Spleen (tissue), 7 donors: ENCODE results near the gene HAGH.

Source experiments
- CTCF ChIP-seq, 11 experiments: fragments of 200-600 bp in 7 of 11; fragments of 450-650 bp in 4 of 11; sonication (generic) in 4 of 11; IDR thresholded peaks in 8 of 11; conservative IDR thresholded peaks in 3 of 11; 1 replicate in 7 of 11; 2 replicates in 4 of 11; pipeline versions ENCODE4 v1.4.0 to v1.8.0; 2016 to 2021; ENCODE audit warnings: antibody characterized with exemption in 11 of 11, inconsistent platforms in 4 of 11, mild to moderate bottlenecking in 1 of 11
- POLR2A ChIP-seq, 3 donors: fragments of 450-650 bp; IDR thresholded peaks; one replicate each; pipeline ENCODE4 v1.5.1; 2017; ENCODE audit warnings: antibody characterized with exemption in 3 of 3, mild to moderate bottlenecking in 1 of 3
- POLR2AphosphoS5 ChIP-seq, 3 donors: sonication (generic); formaldehyde crosslinking; IDR thresholded peaks; one replicate each; pipeline ENCODE4 v1.5.1; 2017; ENCODE audit warnings: antibody characterized with exemption in 3 of 3
- donor health status: DM: no; HTN: no; CAD: no; lungs with moderate emphysema.
- donor health status: DM: no; HTN: no; CAD: no.
- donor health status: DM: no; HTN: no; CAD: no.

GRCh38 chr16:1830213-1830612 is 3.6 kb upstream of the HAGH start:
- TF ChIP-seq POLR2AphosphoS5 (IDR thresholded peaks at IDR 0.05): no peak
- TF ChIP-seq POLR2A (IDR thresholded peaks at IDR 0.05): no peak
- no peak for TF ChIP-seq CTCF (IDR thresholded peaks at IDR 0.05 in 8 of 11, conservative IDR thresholded peaks at IDR 0.05 in 3 of 11)
